ENCODE data around the gene RRP15. TPM values are rescaled to one million over a fixed set of nuclear protein-coding genes. Genes with fewer than 3 reads are reported as not detected.

The RRP15 gene
- total RNA-seq, 1 experiment from 2014 or later = 25.5 TPM

DNA sequence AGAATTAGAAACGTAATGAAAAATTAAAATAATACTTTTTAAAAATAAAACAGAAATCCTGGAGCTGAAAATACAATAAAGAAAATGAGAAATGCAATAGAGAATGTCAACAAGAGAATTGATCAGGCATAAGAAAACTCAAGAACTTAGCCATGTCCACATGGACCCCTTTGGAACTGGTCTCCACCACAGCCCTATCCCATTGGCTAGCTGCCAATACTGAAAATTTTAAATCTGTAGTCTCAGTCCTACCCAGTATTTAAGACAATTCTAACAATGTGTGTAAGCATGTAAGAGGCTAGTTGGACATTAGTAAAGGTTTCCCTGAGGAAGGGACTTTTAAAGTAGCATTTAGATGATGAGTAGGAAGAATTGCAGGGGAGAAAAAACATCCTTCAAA, 25.8 kb upstream of the RRP15 start:
- no peak overlapping the region for H3K9ac ChIP-seq (ENCODE audit: low read length)
- no peak for DNase-seq (ENCODE audit: low read depth, low spot score)
- H3K79me2 ChIP-seq (ENCODE audit: insufficient read depth, low read length) = no peaks in the 10 kb centered on the region
- no TSS peak for BruUV-seq (replicated peaks)
- no peaks in the 10 kb centered on the region for H4K20me1 ChIP-seq (ENCODE audit: insufficient read depth)
- CTCF ChIA-PET = interaction anchor here (1.0 to 1.2 kb wide), 3 partner anchors 9 to 1546 kb away, joined by 3 to 4 read pairs (median 4); no protein-coding TSS in a partner anchor
- no peak for ATAC-seq
- no peaks in the 10 kb centered on the region for H3K36me3 ChIP-seq (ENCODE audit: control insufficient read depth in 1 of 2, insufficient read depth in 2 of 2, low read length in 2 of 2)
- H3K4me2 ChIP-seq (ENCODE audit: low read length) = no peak overlapping the region
- no peaks in the 10 kb centered on the region for H3K9me3 ChIP-seq (ENCODE audit: control insufficient read depth in 1 of 2, insufficient read depth in 1 of 2, low read depth in 1 of 2, low read length in 2 of 2)
- RAD21 ChIA-PET (ENCODE audit: low non-redundant PET in 1 of 2, low total read pairs in 2 of 2, uncharacterized antibody in 2 of 2, unreplicated experiment in 2 of 2) = no interaction called here
- H3K4me3 ChIP-seq (replicated peaks in 1 of 2; ENCODE audit: low read depth in 1 of 2, low read length in 2 of 2) = no peak overlapping the region
- POLR2A ChIA-PET = no interaction called here
- H3K9me2 ChIP-seq (ENCODE audit: insufficient read depth) = no peaks in the 10 kb centered on the region
- intact Hi-C loops (cut with micrococcal nuclease) = loop anchor here (5.0 kb wide), 1 partner anchor 1158 kb away; no protein-coding TSS in a partner anchor
- peak overlapping the region; percentile 72 for H2AFZ ChIP-seq (ENCODE audit: low read depth, low read length, poor library complexity, severe bottlenecking)
- H3K27ac ChIP-seq (ENCODE audit: low read depth, low read length) = no peak overlapping the region
- no peaks in the 10 kb centered on the region for H3K27me3 ChIP-seq (ENCODE audit: insufficient read depth, low read length)
- no peaks in the 10 kb centered on the region for H3K4me1 ChIP-seq (ENCODE audit: control insufficient read depth in 1 of 2, insufficient read depth in 2 of 2, low read length in 2 of 2)
- TF ChIP-seq, protein P1, sequence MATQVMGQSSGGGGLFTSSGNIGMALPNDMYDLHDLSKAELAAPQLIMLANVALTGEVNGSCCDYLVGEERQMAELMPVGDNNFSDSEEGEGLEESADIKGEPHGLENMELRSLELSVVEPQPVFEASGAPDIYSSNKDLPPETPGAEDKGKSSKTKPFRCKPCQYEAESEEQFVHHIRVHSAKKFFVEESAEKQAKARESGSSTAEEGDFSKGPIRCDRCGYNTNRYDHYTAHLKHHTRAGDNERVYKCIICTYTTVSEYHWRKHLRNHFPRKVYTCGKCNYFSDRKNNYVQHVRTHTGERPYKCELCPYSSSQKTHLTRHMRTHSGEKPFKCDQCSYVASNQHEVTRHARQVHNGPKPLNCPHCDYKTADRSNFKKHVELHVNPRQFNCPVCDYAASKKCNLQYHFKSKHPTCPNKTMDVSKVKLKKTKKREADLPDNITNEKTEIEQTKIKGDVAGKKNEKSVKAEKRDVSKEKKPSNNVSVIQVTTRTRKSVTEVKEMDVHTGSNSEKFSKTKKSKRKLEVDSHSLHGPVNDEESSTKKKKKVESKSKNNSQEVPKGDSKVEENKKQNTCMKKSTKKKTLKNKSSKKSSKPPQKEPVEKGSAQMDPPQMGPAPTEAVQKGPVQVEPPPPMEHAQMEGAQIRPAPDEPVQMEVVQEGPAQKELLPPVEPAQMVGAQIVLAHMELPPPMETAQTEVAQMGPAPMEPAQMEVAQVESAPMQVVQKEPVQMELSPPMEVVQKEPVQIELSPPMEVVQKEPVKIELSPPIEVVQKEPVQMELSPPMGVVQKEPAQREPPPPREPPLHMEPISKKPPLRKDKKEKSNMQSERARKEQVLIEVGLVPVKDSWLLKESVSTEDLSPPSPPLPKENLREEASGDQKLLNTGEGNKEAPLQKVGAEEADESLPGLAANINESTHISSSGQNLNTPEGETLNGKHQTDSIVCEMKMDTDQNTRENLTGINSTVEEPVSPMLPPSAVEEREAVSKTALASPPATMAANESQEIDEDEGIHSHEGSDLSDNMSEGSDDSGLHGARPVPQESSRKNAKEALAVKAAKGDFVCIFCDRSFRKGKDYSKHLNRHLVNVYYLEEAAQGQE (IDR thresholded peaks at IDR 0.05; ENCODE audit: low read depth) = no peak
- TF ChIP-seq, protein P2, sequence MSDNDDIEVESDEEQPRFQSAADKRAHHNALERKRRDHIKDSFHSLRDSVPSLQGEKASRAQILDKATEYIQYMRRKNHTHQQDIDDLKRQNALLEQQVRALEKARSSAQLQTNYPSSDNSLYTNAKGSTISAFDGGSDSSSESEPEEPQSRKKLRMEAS (IDR thresholded peaks at IDR 0.05) = no peak
- no peak for TF ChIP-seq EZH2 (IDR thresholded peaks at IDR 0.05)
- no peak for TF ChIP-seq FOSL1 (IDR thresholded peaks at IDR 0.05; ENCODE audit: low read depth)
- TF ChIP-seq POLR2A (IDR thresholded peaks at IDR 0.05; ENCODE audit: borderline replicate concordance, extremely low read depth, insufficient read depth, insufficient read length) = no peak
- no peak for TF ChIP-seq SIN3A (IDR thresholded peaks at IDR 0.05; ENCODE audit: low read depth)
- TF ChIP-seq EGR1 (IDR thresholded peaks at IDR 0.05; ENCODE audit: low read depth) = no peak
- TF ChIP-seq ELF1 (IDR thresholded peaks at IDR 0.05; ENCODE audit: borderline replicate concordance, low read depth) = no peak
- TF ChIP-seq YY1 (IDR thresholded peaks at IDR 0.05; ENCODE audit: extremely low read depth, insufficient replicate concordance, low read depth, low read length) = no peak
- TF ChIP-seq TCF7L2 (IDR thresholded peaks at IDR 0.05; ENCODE audit: borderline replicate concordance, extremely low read depth, insufficient read depth, insufficient read length) = no peak
- no peak for TF ChIP-seq ZNF274 (IDR thresholded peaks at IDR 0.05; ENCODE audit: low read depth, low read length)
- no peak for TF ChIP-seq SRF (IDR thresholded peaks at IDR 0.05; ENCODE audit: low read depth)
- no peak for TF ChIP-seq SP1 (IDR thresholded peaks at IDR 0.05; ENCODE audit: low read depth)
